GM12874 (cell line): Measurements from ENCODE around the gene BSDC1.

Experiments used
- CTCF ChIP-seq: IDR thresholded peaks from 2 replicates; pipeline ENCODE4 v1.5.1; 2011; ENCODE audit warnings: low read depth, mild to moderate bottlenecking, control low read depth, low read length, moderate library complexity; ENCODE audit not compliant: insufficient read depth

Gene BSDC1

GRCh38 chr1:32331549-32331948 lies 62.7 kb downstream of the BSDC1 start:
- no peak for TF ChIP-seq CTCF

- TF ChIP-seq CTCF: no peak
These were observed 63.6 kb downstream of the BSDC1 start for GRCh38 chr1:32330558-32331151.

- TF ChIP-seq CTCF: no peak
These were observed 64.2 kb downstream of the BSDC1 start for GRCh38 chr1:32329931-32330466.

- TF ChIP-seq CTCF: no peak
These were observed 67.0 kb downstream of the BSDC1 start for GRCh38 chr1:32327204-32327603.

GRCh38 chr1:32321712-32322291 lies 72.4 kb downstream of the BSDC1 start:
- no peak for TF ChIP-seq CTCF

GRCh38 chr1:32318127-32318869 lies 75.9 kb downstream of the BSDC1 start:
- TF ChIP-seq CTCF: no peak

GRCh38 chr1:32316903-32317277 lies 77.4 kb downstream of the BSDC1 start:
- TF ChIP-seq CTCF: no peak
